ENCODE data around the gene NEDD4.
"Not testable (repeated sequence)": the region's sequence is repeated elsewhere in the genome, so short reads cannot be mapped to it uniquely, and the experiment has no call there.

The NEDD4 gene

GRCh38 chr15:56019819-56020486 lies 26.5 kb upstream of the NEDD4 start:
- H3K4me3 ChIP-seq (ENCODE audit: low read depth, low read length), result no peak overlapping the region
- no peak for DNase-seq (ENCODE audit: low read depth)
- TF ChIP-seq CTCF (IDR thresholded peaks at IDR 0.05; ENCODE audit: insufficient read depth, low read depth, low read length, missing control alignments), result no peak

- DNase-seq (ENCODE audit: low read depth), result no peak
- TF ChIP-seq CTCF (IDR thresholded peaks at IDR 0.05; ENCODE audit: insufficient read depth, low read depth, low read length, missing control alignments), result no peak
- H3K4me3 ChIP-seq (ENCODE audit: low read depth, low read length), result no peak overlapping the region
Measured at GRCh38 chr15:56019060-56019793, 25.8 kb upstream of the NEDD4 start.

- H3K4me3 ChIP-seq (ENCODE audit: low read depth, low read length), result no peak overlapping the region
- TF ChIP-seq CTCF (IDR thresholded peaks at IDR 0.05; ENCODE audit: insufficient read depth, low read depth, low read length, missing control alignments), result no peak
- DNase-seq (ENCODE audit: low read depth), result no peak
Measured at GRCh38 chr15:56017920-56018319, 24.5 kb upstream of the NEDD4 start.

DNA sequence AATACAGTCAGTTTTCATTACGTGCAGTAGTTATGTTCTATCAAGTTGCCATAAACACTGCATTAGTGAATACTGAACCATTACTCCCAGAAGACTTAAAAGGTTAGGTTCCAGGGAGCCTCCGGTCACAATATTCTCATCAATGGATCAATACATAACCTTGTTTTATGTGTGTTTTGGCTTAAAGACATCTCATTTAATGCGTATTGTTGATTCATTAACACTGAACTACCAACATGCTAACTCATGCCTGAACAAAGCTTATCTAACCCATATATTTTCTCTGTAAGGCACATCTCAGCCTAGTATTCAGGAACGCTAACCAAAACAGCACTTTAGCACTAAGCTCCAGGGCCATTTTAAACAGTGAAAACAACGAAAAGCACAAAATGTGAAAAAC lies 24.1 kb upstream of the NEDD4 start:
- H3K4me3 ChIP-seq (ENCODE audit: low read depth, low read length), result no peak overlapping the region
- DNase-seq (ENCODE audit: low read depth), result no peak
- TF ChIP-seq CTCF (IDR thresholded peaks at IDR 0.05; ENCODE audit: insufficient read depth, low read depth, low read length, missing control alignments), result no peak

- no peak for TF ChIP-seq CTCF (IDR thresholded peaks at IDR 0.05; ENCODE audit: insufficient read depth, low read depth, low read length, missing control alignments)
- no peak for DNase-seq (ENCODE audit: low read depth)
- H3K4me3 ChIP-seq (ENCODE audit: low read depth, low read length), result no peak overlapping the region
Measured at GRCh38 chr15:56016281-56016680, 22.9 kb upstream of the NEDD4 start.

- TF ChIP-seq CTCF (IDR thresholded peaks at IDR 0.05; ENCODE audit: insufficient read depth, low read depth, low read length, missing control alignments), result no peak
- DNase-seq (ENCODE audit: low read depth), result no peak
- no peak overlapping the region for H3K4me3 ChIP-seq (ENCODE audit: low read depth, low read length)
Measured at GRCh38 chr15:56014677-56015076, 21.3 kb upstream of the NEDD4 start.

GRCh38 chr15:56007053-56007452 lies 13.6 kb upstream of the NEDD4 start:
- DNase-seq (ENCODE audit: low read depth); H3K4me3 ChIP-seq (ENCODE audit: low read depth, low read length): not testable (repeated sequence)

DNA sequence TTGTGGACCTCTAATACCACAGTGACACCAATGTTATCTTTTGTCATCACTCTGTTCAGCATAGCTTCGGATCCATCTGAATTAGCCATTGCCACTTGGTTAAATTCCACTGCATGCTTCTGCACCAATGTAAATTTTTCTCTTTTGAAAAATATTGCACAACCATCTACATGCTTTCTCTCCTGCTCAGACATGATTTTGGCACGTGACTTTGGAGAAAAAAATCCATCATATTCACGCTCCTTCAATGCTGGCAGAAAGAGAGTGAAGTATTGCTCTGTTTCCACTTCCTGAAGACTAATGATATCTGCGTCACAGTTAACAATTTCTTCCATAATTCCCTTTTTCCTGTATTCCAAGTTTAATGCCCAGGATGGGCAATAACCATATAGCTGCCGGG lies 13.0 kb upstream of the NEDD4 start:
- not testable (repeated sequence) for H3K4me3 ChIP-seq (ENCODE audit: low read depth, low read length)

GRCh38 chr15:56004281-56004680 lies 10.9 kb upstream of the NEDD4 start:
- H3K4me3 ChIP-seq (ENCODE audit: low read depth, low read length); DNase-seq (ENCODE audit: low read depth): not testable (repeated sequence)

More for the DNA sequence above, 13.0 kb upstream of the NEDD4 start:
- not testable (repeated sequence) for DNase-seq (ENCODE audit: low read depth)

DNA sequence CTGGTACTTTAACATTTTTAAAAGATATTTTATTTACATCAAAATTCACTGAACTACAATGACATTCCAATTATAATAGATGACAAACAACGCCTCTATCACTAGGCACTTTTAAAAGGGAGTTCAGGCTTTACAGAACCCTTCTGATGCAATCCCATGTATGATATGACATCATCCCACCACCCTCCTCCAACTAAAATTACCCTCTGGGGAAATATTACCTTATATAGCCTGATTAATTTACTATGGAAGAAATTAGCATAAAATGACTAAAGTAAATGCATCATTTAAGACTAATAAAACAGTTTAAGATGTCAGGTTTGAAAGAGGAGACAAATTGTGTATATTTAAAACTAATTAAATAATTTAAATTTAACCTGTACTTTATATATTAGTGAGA lies 10.4 kb upstream of the NEDD4 start:
- not testable (repeated sequence) for DNase-seq (ENCODE audit: low read depth); H3K4me3 ChIP-seq (ENCODE audit: low read depth, low read length)

GRCh38 chr15:56003277-56003676 lies 9.9 kb upstream of the NEDD4 start:
- H3K4me3 ChIP-seq (ENCODE audit: low read depth, low read length); DNase-seq (ENCODE audit: low read depth): not testable (repeated sequence)
